SH-SY5Y (cell line): ENCODE measurements around the gene KCNIP4.

Experiments
- GATA2 ChIP-seq: IDR thresholded peaks from 2 replicates; pipeline ENCODE4 v1.6.1; 2011; ENCODE audit warnings: mild to moderate bottlenecking, low read depth, low read length
- GATA3 ChIP-seq: IDR thresholded peaks from 2 replicates; pipeline ENCODE4 v1.6.1; 2011; ENCODE audit warnings: low read depth, mild to moderate bottlenecking, low read length, moderate library complexity

DNA sequence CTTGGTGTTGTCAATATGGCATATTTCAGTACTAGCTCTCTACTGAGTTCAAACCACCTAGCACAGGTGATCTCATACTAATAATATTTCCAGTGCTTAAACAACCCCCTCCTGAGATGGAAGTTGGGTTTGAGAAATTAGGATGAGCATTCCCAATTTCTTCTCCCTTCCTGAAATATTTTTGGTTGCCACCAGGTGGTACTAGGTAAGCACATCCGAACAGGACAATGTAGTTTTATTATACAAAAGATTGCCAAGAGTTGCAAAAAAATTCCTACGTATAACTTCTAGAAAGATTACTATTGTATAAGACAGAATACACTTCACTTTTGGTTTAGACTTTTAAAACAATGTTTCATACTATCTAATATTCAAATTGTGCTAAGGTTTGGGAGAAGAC is 763.8 kb downstream of the KCNIP4 start:
- TF ChIP-seq GATA3 (no peak), GATA2 (no peak)
